Hepatocyte (in vitro differentiated cells): ENCODE measurements around the gene SLC66A2. TPM values are rescaled to one million over a fixed set of nuclear protein-coding genes. Genes with fewer than 3 reads are reported as not detected.
"Not testable (repeated sequence)": the region's sequence is repeated elsewhere in the genome, so short reads cannot be mapped to it uniquely, and the experiment has no call there.

Experiments
- DNase-seq: peaks from one replicate; pipeline ENCODE4 v3.0.0-alpha.2; 2016; ENCODE audit warnings: low spot score
- H2AFZ ChIP-seq: fragments of 200-600 bp; sonication (generic); 2 replicates; pipeline ENCODE4 v1.6.0; 2016; ENCODE audit warnings: antibody characterized with exemption, mild to moderate bottlenecking
- H3K27ac ChIP-seq: fragments of 200-600 bp; sonication (generic); 2 replicates; pipeline ENCODE4 v1.5.1; 2016; ENCODE audit warnings: mild to moderate bottlenecking
- H3K27me3 ChIP-seq: fragments of 200-600 bp; sonication (generic); 2 replicates; pipeline ENCODE4 v1.6.1; 2016
- H3K36me3 ChIP-seq: fragments of 200-600 bp; sonication (generic); replicated peaks from 2 replicates; pipeline ENCODE4 v1.5.1; 2016; ENCODE audit warnings: low read depth; ENCODE audit not compliant: insufficient read depth
- H3K4me1 ChIP-seq: fragments of 200-600 bp; sonication (generic); 2 replicates; pipeline ENCODE4 v1.5.1; 2016; ENCODE audit warnings: mild to moderate bottlenecking, moderate library complexity; ENCODE audit not compliant: insufficient read depth
- H3K4me2 ChIP-seq: fragments of 200-600 bp; sonication (generic); 2 replicates; pipeline ENCODE4 v1.6.0; 2016
- H3K4me3 ChIP-seq: fragments of 200-600 bp; sonication (generic); 2 replicates; pipeline ENCODE4 v1.5.1; 2016; ENCODE audit warnings: mild to moderate bottlenecking
- H3K79me2 ChIP-seq: fragments of 200-600 bp; sonication (generic); 2 replicates; pipeline ENCODE4 v1.6.0; 2017; ENCODE audit warnings: mild to moderate bottlenecking
- H3K9me2 ChIP-seq: fragments of 200-600 bp; sonication (generic); replicated peaks from 2 replicates; pipeline ENCODE4 v1.6.0; 2017; ENCODE audit warnings: mild to moderate bottlenecking; ENCODE audit not compliant: insufficient read depth
- H3K9me3 ChIP-seq: fragments of 200-600 bp; sonication (generic); 2 replicates; pipeline ENCODE4 v1.5.1; 2016; ENCODE audit warnings: low read depth, mild to moderate bottlenecking
- H4K20me1 ChIP-seq: fragments of 200-600 bp; sonication (generic); 2 replicates; pipeline ENCODE4 v1.6.0; 2016; ENCODE audit warnings: mild to moderate bottlenecking; ENCODE audit not compliant: insufficient read depth, poor library complexity, severe bottlenecking
- CTCF ChIP-seq: fragments of 200-600 bp; sonication (generic); IDR thresholded peaks from 2 replicates; pipeline ENCODE4 v1.5.1; 2016; ENCODE audit warnings: antibody characterized with exemption, mild to moderate bottlenecking; ENCODE audit not compliant: poor library complexity
- EZH2 ChIP-seq: fragments of 200-600 bp; sonication (generic); IDR thresholded peaks from 2 replicates; pipeline ENCODE4 v1.6.1; 2016; ENCODE audit warnings: antibody characterized with exemption, mild to moderate bottlenecking, borderline replicate concordance
- EZH2phosphoT487 ChIP-seq: fragments of 200-600 bp; sonication (generic); IDR thresholded peaks from one replicate; pipeline ENCODE4 v1.6.1; 2018; ENCODE audit warnings: antibody characterized with exemption, mild to moderate bottlenecking, low read depth, moderate library complexity; ENCODE audit not compliant: unreplicated experiment, severe bottlenecking
- WGBS: methylation state at CpG from one replicate; pipeline ENCODE4 v1.1.6; 2016; ENCODE audit warnings: low lambda C conversion rate; ENCODE audit errors: missing lambda C conversion rate; 5-methylcytosine and 5-hydroxymethylcytosine counted together
- polyA plus RNA-seq: library from polyadenylated mRNA; unstranded; fragments of >200 nt; fragmentation: Nextera tagmentation; extraction: Ambion mirVana; gene quantifications from 2 replicates; pipeline ENCODE4 v1.2.1, GENCODE V29; 2016
- total RNA-seq: library from RNA; depleted of rRNA; stranded (reverse); fragments of >200 nt; gene quantifications from 2 replicates; pipeline ENCODE4 v1.2.3, GENCODE V29; 2014

Gene SLC66A2
- 23.4 and 31.1 TPM in 2 replicates for total RNA-seq
- polyA plus RNA-seq, result 36.5 and 36.9 TPM in 2 replicates

DNA sequence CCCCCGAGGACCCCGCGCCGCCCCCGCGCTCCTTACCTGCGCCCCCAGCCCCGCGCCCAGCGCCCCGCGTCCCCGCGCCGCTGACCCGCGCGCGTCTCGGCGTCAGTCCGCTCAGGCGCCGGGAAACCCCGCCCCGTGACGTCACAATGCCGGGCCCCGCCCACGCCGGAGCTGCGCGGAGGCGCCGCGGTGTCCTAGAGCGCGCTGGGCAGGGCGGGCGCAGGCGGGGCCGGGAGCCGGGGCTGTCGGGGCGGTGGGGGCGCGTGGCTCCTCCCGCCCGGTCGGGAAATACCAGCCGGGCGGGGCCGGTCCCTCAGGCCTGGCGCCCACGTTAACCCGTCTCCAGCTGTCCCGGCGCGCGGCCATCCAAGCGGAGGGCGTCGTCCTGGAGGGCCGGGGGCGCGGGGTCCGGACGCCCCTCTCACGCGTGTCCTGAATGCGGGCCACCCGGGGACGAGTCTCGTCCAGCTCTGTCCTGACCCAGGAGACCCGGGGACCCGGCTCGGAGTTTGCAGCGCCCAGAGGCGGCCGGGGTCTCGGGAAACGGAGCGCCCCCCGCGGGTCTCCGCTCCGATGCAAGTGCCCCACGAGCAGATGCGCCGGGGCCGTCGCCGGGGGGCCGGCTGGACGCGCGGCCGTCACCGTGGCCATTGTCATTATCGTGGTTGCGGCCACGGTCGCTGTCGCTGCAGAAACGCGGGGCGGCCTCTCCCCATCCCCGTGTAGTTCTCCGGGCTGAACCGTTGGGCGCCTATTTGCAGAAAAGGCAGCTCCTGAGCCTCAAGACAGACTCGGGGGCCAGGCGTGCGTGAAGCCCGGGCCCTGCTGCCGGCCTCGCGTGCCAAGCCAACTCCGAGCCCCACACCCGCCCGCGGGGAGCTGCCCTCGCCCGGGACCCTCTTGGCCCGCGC lies at the start of gene SLC66A2:
TSS of gene SLC66A2 (minus strand) at position 109 of the 911 bp plus-strand sequence. CDS start 727 bp downstream, outside the sequence.
- Histone ChIP-seq H3K4me1 (peaks cover 28% of the 10 kb centered on the region), H3K79me2 (peaks cover 43% of the 10 kb centered on the region), H3K9me2 (no peaks in the 10 kb centered on the region), H3K4me2 (peak within 1 kb of the TSS; percentile 100), H3K27me3 (no peaks in the 10 kb centered on the region), H4K20me1 (peaks cover 21% of the 10 kb centered on the region), H3K4me3 (peak within 1 kb of the TSS; percentile 96), H3K9me3 (no peaks in the 10 kb centered on the region), H3K27ac (peak within 1 kb of the TSS; percentile 48), H2AFZ (peak within 1 kb of the TSS; percentile 97), H3K36me3 (no peaks in the 10 kb centered on the region)
- peak; percentile 96 for DNase-seq
- no peak for TF ChIP-seq EZH2
- TF ChIP-seq CTCF, result no peak
- TF ChIP-seq EZH2phosphoT487, result no peak
- 2% methylated on average over 71 of the region's 126 CpGs for WGBS

GRCh38 chr18:80000877-80001276 lies 49.4 kb upstream of the SLC66A2 start:
- Histone ChIP-seq H3K9me3 (no peaks in the 10 kb centered on the region), H3K79me2 (no peaks in the 10 kb centered on the region), H3K36me3 (no peaks in the 10 kb centered on the region), H3K4me3 (no peak overlapping the region), H4K20me1 (no peaks in the 10 kb centered on the region), H3K27me3 (no peaks in the 10 kb centered on the region), H2AFZ (no peak overlapping the region), H3K9me2 (no peaks in the 10 kb centered on the region), H3K4me1 (no peaks in the 10 kb centered on the region), H3K4me2 (no peak overlapping the region), H3K27ac (no peak overlapping the region)
- WGBS, result 77% methylated on average over 3 of the region's 3 CpGs
- no peak for DNase-seq
- no peak for TF ChIP-seq EZH2
- TF ChIP-seq EZH2phosphoT487, result no peak
- no peak for TF ChIP-seq CTCF

DNA sequence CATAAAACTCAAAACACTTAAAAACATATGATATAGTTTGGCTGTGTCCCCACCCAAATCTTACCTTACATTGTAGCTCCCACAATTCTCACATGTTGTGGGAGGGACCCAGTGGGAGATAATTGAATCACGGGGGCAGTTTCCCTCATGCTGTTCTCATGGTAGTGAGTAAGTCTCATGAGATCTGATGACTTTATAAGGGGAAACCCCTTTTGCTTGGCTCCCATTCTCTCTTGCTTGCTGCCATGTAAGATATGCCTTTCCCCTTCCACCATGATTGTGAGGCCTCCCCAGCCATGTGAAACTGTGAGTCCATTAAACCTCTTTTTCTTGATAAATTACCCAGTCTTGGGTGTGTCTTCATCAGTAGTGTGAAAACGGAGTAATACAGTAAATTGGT lies 48.2 kb upstream of the SLC66A2 start:
- WGBS, result 89% methylated on average over 2 of the region's 2 CpGs
- H3K9me2 ChIP-seq, H3K4me2 ChIP-seq, H3K4me3 ChIP-seq, H2AFZ ChIP-seq, H3K9me3 ChIP-seq, H4K20me1 ChIP-seq, H3K27ac ChIP-seq, H3K27me3 ChIP-seq, H3K79me2 ChIP-seq, DNase-seq, H3K4me1 ChIP-seq, H3K36me3 ChIP-seq: not testable (repeated sequence)

DNA sequence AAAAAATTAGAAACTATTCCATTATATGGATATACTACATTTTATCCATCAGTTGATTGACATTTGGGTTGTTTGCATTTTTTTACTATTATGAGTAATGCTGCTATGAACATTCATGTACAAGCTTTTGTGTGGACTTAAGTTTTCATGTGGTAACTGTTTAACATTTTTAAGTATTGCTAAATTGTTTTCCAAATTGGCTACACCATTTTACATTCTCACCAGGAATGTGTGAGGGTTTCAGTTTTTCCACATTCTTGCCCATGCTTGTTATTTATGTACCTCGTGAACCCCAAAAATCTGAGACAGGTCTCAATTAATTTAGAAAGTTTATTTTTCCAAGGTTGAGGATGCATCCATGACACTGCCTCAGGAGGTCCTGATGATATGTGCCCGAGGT lies 40.0 kb upstream of the SLC66A2 start:
- Histone ChIP-seq H2AFZ (no peak overlapping the region), H3K36me3 (no peaks in the 10 kb centered on the region), H3K9me2 (no peaks in the 10 kb centered on the region), H3K27me3 (no peaks in the 10 kb centered on the region), H3K27ac (no peak overlapping the region), H3K4me2 (no peak overlapping the region), H3K9me3 (no peaks in the 10 kb centered on the region), H4K20me1 (peaks cover 10% of the 10 kb centered on the region), H3K79me2 (peaks cover 20% of the 10 kb centered on the region), H3K4me1 (peaks cover 10% of the 10 kb centered on the region), H3K4me3 (no peak overlapping the region)
- 89% methylated on average over 2 of the region's 2 CpGs for WGBS
- no peak for DNase-seq
- TF ChIP-seq CTCF, result no peak
- TF ChIP-seq EZH2, result no peak
- TF ChIP-seq EZH2phosphoT487, result no peak
